SW480 (cell line): ENCODE measurements around the gene SARM1.
"Not testable (repeated sequence)": the region's sequence is repeated elsewhere in the genome, so short reads cannot be mapped to it uniquely, and the experiment has no call there.

ENCODE experiments used
- DNase-seq: peaks from one replicate; pipeline ENCODE4 v3.0.0-alpha.2; 2016; ENCODE audit warnings: low spot score

SARM1 gene

DNA sequence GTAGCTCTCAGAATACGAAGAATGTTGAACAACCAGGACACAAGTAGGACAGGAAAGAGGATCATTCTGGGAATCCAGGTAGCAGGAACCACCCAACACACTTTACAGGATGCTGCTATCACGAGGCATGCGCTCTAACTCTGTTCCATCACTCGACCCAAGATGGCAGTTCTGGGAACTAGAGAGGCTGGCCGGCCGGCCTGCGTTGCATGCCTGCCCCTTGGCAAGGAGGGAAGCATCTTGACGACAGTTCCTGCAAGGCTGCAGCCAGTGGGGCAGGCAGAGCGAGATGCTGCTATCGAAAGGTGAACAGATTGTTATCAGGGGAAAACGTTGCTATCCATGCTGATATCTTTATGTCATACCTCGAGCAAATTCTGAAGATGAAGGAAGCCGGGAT lies 53.7 kb downstream of the SARM1 start:
- no peak for DNase-seq

DNA sequence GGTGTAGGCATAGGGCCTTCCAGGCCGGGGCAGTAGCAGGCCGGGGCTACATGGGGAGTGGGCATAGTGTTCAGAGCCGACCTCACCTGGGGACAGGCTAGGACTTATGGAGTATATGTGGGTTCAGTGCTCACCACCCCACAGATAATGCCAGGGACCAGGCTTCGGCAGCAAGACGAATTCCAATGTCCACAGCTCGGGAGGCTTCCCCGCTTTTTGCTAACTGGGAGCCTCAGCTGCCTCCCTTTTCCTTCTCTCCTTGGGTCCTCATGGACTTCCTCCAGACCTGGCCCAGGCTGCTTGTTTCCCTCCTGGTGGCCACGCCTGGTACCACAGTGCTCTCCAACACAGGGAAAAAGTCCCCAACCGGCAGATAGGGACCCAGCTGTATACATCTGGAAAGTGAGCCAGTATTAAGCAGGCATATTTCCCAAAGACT lies 54.6 kb downstream of the SARM1 start:
- DNase-seq: no peak

DNA sequence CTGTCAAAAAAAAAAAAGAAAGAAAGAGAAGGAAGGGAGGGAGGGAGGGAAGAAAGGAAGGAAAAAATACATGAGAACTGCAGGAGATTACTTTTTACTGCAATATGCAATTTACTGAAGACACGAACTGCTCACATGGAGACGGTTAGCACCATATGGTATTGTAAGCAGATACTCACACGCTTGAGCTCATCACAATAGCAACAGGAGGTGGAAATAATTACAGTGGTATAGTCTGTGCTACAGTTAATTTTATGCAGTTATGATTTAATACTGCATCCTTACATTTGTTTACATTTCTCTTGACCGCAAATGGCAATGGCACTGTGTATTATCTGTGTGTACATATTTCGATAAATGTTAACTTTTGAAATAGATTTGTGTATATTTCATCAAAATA lies 55.9 kb downstream of the SARM1 start:
- no peak for DNase-seq

DNA sequence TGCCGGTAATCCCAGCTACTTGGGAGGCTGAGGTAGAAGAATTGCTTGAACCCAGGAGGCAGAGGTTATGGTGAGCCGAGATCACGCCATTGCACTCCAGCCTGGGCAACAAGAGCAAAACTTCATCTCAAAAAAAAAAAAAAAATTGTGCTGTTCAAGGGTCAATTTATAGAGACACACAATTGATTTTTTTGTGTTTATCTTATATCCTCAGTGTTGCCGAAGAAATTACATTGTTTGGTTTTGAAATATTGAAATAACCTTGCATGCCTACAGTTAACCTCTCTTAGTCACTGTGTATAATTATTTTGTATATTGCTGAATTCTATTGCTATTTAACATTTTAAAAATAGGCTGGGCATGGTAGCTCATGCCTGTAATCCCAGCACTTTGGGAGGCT lies 56.5 kb downstream of the SARM1 start:
- not testable (repeated sequence) for DNase-seq

DNA sequence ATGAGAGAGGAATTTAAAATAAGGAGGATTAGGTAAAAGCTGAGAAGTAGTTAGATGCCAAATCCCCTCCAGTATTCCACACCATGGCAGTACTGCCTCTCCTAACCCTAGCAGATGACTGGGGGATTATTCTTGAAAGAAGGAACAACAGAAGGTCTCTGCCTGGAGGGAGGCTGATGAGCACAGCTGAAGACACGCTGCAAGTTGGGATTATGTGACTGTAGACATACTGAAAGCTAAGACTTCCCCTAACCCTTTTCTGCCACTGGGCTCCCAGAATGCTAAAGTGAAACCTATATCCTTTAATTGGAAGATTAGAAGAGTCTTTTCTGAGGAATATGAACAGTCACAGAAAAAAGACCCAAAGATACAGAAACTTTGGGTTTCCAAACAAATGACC lies 62.2 kb downstream of the SARM1 start:
- no peak for DNase-seq

DNA sequence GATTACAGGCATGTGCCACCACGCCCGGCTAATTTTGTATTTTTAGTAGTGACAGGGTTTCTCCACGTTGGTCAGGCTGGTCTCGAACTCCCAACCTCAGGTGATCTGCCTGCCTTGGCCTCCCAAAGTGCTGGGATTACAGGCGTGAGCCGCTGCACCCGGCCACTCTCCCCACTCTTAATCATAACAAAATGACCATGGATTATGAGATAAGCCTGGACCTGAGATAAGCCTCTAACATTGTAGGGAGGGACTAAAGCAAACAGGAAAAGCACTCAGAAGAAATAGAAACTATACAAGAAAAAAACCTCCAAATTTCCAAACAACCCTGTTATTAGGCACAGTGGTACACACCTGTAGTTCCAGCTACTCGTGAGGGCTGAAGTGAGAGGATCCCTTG lies 62.8 kb downstream of the SARM1 start:
- not testable (repeated sequence) for DNase-seq

DNA sequence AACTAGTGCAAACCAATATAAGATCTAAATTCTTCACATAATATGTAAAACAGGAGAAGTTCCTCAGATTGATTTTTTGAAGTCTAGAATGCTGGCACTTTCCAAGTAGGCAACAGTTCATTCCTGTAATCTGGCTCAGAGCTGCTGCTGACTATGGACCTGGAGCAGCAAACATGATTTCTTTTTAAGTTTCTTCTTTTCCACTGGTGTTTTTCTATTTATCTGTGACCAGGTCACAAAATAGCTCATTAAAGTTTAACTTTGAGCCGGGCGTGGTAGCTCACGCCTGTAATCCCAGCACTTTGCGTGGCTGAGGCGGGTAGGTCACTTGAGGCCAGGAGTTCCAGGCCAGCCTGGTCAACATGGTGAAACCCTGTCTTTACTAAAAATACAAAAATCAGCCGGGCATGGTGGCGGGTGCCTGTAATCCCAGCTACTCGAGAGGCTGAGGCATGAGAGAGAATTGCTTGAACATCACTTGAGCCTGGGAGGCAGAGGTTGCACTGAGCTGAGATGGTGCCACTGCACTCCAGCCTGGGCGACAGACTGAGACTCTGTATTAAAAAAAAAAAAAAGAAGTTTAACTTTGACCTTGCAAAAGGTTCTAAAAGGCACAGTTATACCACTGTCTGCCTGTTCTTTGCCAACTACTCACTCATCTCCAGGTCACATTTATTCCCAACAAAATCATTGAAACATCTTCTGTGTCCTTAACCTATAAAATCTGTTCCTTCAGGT lies 72.6 kb downstream of the SARM1 start:
- DNase-seq: no peak

DNA sequence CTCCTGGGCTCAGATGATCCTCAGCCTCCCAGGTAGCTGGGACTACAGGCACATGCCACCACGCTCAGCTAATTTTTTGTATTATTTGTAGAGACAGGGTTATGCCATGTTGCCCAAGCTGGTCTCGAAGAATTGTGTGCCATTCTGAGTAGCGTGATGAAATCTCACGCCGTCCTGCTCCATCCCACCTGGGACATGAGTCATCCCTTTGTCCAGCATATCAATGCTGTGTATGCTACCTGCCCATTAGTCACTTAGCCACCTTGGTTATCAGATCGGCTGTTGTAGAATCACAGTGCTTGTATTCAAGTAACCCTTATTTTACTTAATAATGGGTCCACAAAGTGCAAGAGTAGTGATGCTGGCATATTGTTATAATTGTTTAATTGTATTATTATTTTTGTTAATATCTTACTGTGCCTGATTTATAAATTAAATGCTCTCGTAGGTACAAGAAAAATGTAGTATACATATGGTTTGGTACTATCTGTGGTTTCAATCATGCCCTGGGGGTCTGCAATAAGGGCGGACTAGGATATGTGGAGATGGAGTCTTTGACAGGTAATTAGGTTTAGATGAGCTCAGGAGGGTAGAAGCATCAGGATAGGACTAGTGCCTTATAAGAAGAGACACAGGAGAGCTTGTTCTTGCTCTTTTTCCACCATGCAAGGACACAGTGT lies 75.4 kb downstream of the SARM1 start:
- DNase-seq: peak; percentile 77

DNA sequence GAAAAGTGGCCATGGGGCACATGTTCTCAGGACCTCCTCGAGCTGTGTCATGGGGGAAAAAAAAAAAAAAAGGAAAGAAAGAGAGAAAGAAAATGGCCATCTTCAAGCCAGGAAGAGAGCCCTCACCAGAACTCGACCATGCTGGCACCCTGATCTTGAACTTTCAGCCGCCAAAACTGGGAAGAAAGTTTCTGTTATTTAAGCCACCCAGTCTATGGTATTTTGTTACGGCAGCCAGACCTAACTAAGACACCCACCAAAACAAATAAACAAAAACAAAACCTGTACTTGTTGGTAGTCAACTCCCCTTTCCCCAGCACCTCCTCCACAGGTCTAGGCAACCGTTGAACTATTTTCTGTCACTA lies 75.9 kb downstream of the SARM1 start:
- no peak for DNase-seq

DNA sequence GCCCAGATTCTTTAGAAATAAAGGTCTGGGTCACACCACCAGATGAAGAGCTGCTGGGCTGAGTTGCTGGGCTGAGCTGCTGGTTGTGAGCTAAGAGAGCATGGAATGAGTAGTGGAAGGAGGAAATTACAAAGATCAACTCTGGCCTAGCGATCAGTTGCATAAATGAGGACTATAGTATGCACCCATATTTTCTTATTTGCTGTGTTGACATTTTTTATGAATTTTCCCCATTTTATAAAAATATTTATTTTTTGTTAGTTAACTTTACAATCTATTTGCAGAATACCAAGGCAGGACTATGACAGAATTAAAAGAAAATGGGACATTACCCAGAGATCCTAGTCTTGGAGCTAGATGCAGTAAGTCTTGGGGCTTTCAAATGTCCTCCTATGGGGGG lies 78.4 kb downstream of the SARM1 start:
- no peak for DNase-seq
